Cardiac muscle cell (in vitro differentiated cells and primary cell): Measurements from ENCODE around the gene NRXN2. TPM values are rescaled to one million over a fixed set of nuclear protein-coding genes. Genes with fewer than 3 reads are reported as not detected.

Experiments used
- DNase-seq, 2 donors: peaks; one replicate each; pipeline versions ENCODE4 v3.0.0 to v3.0.0-alpha.2; 2010 to 2017; ENCODE audit warnings: low read depth in 1 of 2, low spot score in 1 of 2
- H3K27ac ChIP-seq: fragments of 200-600 bp; sonication (generic); 2 replicates; pipeline ENCODE4 v1.5.1; 2016
- H3K27me3 ChIP-seq: fragments of 200-600 bp; sonication (generic); 2 replicates; pipeline ENCODE4 v1.6.0; 2016; ENCODE audit warnings: control low read depth
- H3K36me3 ChIP-seq: fragments of 200-600 bp; sonication (generic); 2 replicates; pipeline ENCODE4 v1.5.1; 2016; ENCODE audit warnings: control low read depth
- H3K4me1 ChIP-seq: fragments of 200-600 bp; sonication (generic); 2 replicates; pipeline ENCODE4 v1.8.1; 2017; ENCODE audit warnings: low read depth, mild to moderate bottlenecking, mixed run types
- H3K4me3 ChIP-seq: fragments of 200-600 bp; sonication (generic); 2 replicates; pipeline ENCODE4 v1.5.1; 2016; ENCODE audit warnings: mild to moderate bottlenecking
- H3K9me3 ChIP-seq: fragments of 200-600 bp; sonication (generic); 2 replicates; pipeline ENCODE4 v1.5.1; 2017; ENCODE audit warnings: low read depth, mild to moderate bottlenecking, control low read depth
- CTCF ChIP-seq: IDR thresholded peaks from 2 replicates; pipeline ENCODE4 v1.5.1; 2012; ENCODE audit warnings: low read depth, mild to moderate bottlenecking, low read length
- polyA plus RNA-seq: library from polyadenylated mRNA; unstranded; fragments of >200 nt; fragmentation: Nextera tagmentation; extraction: Ambion mirVana; gene quantifications from 2 replicates; pipeline ENCODE4 v1.2.1, GENCODE V29; 2016
- total RNA-seq: library from RNA; depleted of rRNA; stranded (reverse); fragments of >200 nt; gene quantifications from 2 replicates; pipeline ENCODE4 v1.2.3, GENCODE V29; 2016

Gene NRXN2
- total and polyA plus RNA-seq, 2 experiments from 2014 or later = 1.2 to 1.3 TPM

GRCh38 chr11:64594159-64594939 lies 128.6 kb downstream of the NRXN2 start:
- H3K4me3 ChIP-seq = no peak overlapping the region
- no peak for TF ChIP-seq CTCF
- H3K27ac ChIP-seq = no peak overlapping the region
- no peaks in the 10 kb centered on the region for H3K9me3 ChIP-seq
- H3K36me3 ChIP-seq = no peaks in the 10 kb centered on the region
- H3K27me3 ChIP-seq = no peaks in the 10 kb centered on the region
- H3K4me1 ChIP-seq = no peaks in the 10 kb centered on the region
- DNase-seq = no peak

- H3K27me3 ChIP-seq = no peaks in the 10 kb centered on the region
- no peak overlapping the region for H3K27ac ChIP-seq
- H3K36me3 ChIP-seq = no peaks in the 10 kb centered on the region
- no peaks in the 10 kb centered on the region for H3K4me1 ChIP-seq
- H3K4me3 ChIP-seq = no peak overlapping the region
- no peak for TF ChIP-seq CTCF
- no peaks in the 10 kb centered on the region for H3K9me3 ChIP-seq
- no peak for DNase-seq
Measured at GRCh38 chr11:64593156-64594105, 129.6 kb downstream of the NRXN2 start.

DNA sequence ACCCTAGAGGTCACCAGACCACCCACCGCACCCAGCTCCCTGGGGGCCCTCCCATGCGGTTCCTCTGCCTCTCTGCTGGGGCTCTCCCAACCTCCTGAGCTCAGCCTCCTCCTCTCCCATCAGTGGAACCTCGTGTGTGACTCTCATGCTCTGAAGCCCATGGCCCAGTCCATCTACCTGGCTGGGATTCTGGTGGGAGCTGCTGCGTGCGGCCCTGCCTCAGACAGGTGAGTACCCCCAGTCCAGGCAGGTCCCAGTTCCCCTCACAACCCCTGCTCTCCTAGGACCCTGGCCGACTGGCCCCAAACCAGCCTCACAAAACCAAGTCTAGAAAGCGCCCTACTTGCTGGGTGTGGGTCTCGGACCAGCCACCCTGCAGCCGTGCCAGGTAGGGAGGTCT lies 130.3 kb downstream of the NRXN2 start:
- no peak overlapping the region for H3K27ac ChIP-seq
- TF ChIP-seq CTCF = no peak
- no peak overlapping the region for H3K4me3 ChIP-seq
- no peak for DNase-seq
- H3K36me3 ChIP-seq = no peaks in the 10 kb centered on the region
- H3K27me3 ChIP-seq = no peaks in the 10 kb centered on the region
- no peaks in the 10 kb centered on the region for H3K4me1 ChIP-seq
- H3K9me3 ChIP-seq = no peaks in the 10 kb centered on the region

GRCh38 chr11:64592234-64592615 lies 130.8 kb downstream of the NRXN2 start:
- no peak for DNase-seq
- TF ChIP-seq CTCF = no peak
- no peaks in the 10 kb centered on the region for H3K9me3 ChIP-seq
- no peaks in the 10 kb centered on the region for H3K36me3 ChIP-seq
- no peaks in the 10 kb centered on the region for H3K27me3 ChIP-seq
- no peak overlapping the region for H3K27ac ChIP-seq
- no peaks in the 10 kb centered on the region for H3K4me1 ChIP-seq
- H3K4me3 ChIP-seq = no peak overlapping the region

- DNase-seq = no peak
- no peak overlapping the region for H3K27ac ChIP-seq
- no peak for TF ChIP-seq CTCF
- H3K4me3 ChIP-seq = no peak overlapping the region
- H3K9me3 ChIP-seq = no peaks in the 10 kb centered on the region
- H3K36me3 ChIP-seq = no peaks in the 10 kb centered on the region
- no peaks in the 10 kb centered on the region for H3K4me1 ChIP-seq
- no peaks in the 10 kb centered on the region for H3K27me3 ChIP-seq
Measured at GRCh38 chr11:64591257-64592233, 131.5 kb downstream of the NRXN2 start.
